Measurements from ENCODE around the gene CMTM7.

DNA sequence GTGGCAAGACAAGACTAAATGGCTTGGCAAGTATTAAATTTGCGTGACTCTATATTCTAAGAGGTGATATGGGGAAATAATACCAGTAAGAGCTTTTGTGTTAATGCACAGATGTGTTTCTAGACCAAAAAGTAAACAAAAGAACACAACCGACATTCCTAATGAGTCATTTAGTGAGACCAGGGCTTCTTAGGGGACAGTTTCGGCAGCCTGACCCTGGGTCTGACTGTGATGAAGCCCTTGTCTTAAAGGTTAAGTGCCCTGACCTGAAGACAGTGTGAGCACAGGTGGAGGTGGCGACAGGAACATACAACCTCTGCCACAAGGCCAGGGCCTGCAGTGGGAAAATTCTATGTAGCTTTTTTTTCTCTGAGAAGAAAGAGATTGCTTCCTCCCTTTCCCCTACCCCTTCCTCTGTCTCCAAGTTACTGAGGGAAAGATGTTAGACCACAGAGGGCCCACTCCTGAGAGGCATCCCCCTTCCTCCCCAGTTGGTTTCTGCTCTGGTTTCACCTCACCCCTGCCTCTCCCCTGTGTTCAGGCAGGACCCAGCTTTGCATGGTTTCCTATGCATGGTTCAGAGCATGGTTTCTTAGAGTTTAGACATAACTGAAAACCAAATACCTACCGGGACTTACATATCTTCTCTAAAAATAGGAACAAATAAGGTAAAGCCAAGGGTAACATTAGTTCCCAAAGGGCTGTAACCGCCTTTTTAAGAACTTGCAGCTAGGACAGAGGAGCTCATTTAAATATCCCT, 24.8 kb upstream of the CMTM7 start:
- TF ChIP-seq EZH2 (IDR thresholded peaks at IDR 0.05; ENCODE audit: low read depth, unreplicated experiment): no peak
- no peak for TF ChIP-seq POLR2AphosphoS5 (IDR thresholded peaks at IDR 0.05; ENCODE audit: low read depth)
- no peak for TF ChIP-seq CTCF (conservative IDR thresholded peaks at IDR 0.05; ENCODE audit: low read depth in 2 of 2)
- TF ChIP-seq EZH2phosphoT487 (IDR thresholded peaks at IDR 0.05; ENCODE audit: unreplicated experiment): no peak
- TF ChIP-seq ETS1 (IDR thresholded peaks at IDR 0.05): no peak
- no peak for TF ChIP-seq STAT1 (IDR thresholded peaks at IDR 0.05; ENCODE audit: unreplicated experiment)
